GM19238 (cell line): ENCODE results near the gene MTOR.

Experiments
- DNase-seq: peaks from one replicate; pipeline ENCODE4 v3.0.0; 2011; ENCODE audit warnings: low spot score; ENCODE audit not compliant: insufficient read length

Gene MTOR

GRCh38 chr1:11216074-11216473 is 46.3 kb downstream of the MTOR start:
- DNase-seq, result no peak

- no peak for DNase-seq
Observed at GRCh38 chr1:11215381-11216005, 46.9 kb downstream of the MTOR start.

- no peak for DNase-seq
Observed at GRCh38 chr1:11214698-11215380, 47.5 kb downstream of the MTOR start.

- DNase-seq, result no peak
Observed at GRCh38 chr1:11211925-11212587, 50.3 kb downstream of the MTOR start.

- no peak for DNase-seq
Observed at GRCh38 chr1:11211461-11211860, 50.9 kb downstream of the MTOR start.

GRCh38 chr1:11207898-11208611 is 54.3 kb downstream of the MTOR start:
- no peak for DNase-seq

GRCh38 chr1:11204396-11205190 is 57.8 kb downstream of the MTOR start:
- DNase-seq, result no peak

GRCh38 chr1:11198851-11199594 is 63.3 kb downstream of the MTOR start:
- DNase-seq, result no peak

- DNase-seq, result no peak
Observed at GRCh38 chr1:11198257-11198656, 64.1 kb downstream of the MTOR start.

- DNase-seq, result no peak
Observed at GRCh38 chr1:11197359-11197758, 65.0 kb downstream of the MTOR start.

GRCh38 chr1:11196945-11197344 is 65.4 kb downstream of the MTOR start:
- DNase-seq, result no peak

- DNase-seq, result no peak
Observed at GRCh38 chr1:11194407-11195176, 67.8 kb downstream of the MTOR start.

- DNase-seq, result no peak
Observed at GRCh38 chr1:11193376-11193775, 69.0 kb downstream of the MTOR start.

- DNase-seq, result no peak
Observed at GRCh38 chr1:11188858-11189451, 73.4 kb downstream of the MTOR start, which contains the start of gene ANGPTL7. TSS of gene ANGPTL7 (plus strand) at chr1:11189355. CDS start at chr1:11189580, 225 bp downstream.

- no peak for DNase-seq
Observed at GRCh38 chr1:11188381-11188780, 74.0 kb downstream of the MTOR start.

- no peak for DNase-seq
Observed at GRCh38 chr1:11187931-11188330, 74.4 kb downstream of the MTOR start.

GRCh38 chr1:11187494-11187893 is 74.9 kb downstream of the MTOR start:
- DNase-seq, result no peak

- no peak for DNase-seq
Observed at GRCh38 chr1:11187000-11187399, 75.4 kb downstream of the MTOR start.

GRCh38 chr1:11184973-11185372 is 77.4 kb downstream of the MTOR start:
- DNase-seq, result no peak
